A549 (cell line): ENCODE data around the gene PGAP3. TPM values are rescaled to one million over a fixed set of nuclear protein-coding genes. Genes with fewer than 3 reads are reported as not detected.

Experiments
- CBX8 ChIP-seq: fragments of 200-600 bp; sonication (generic); IDR thresholded peaks from 2 replicates; pipeline ENCODE4 v1.6.1; 2016
- CEBPB ChIP-seq, 2 experiments: fragments of >200 bp in 1 of 2; sonication (Bioruptor Twin) in 1 of 2; formaldehyde crosslinking in 1 of 2; IDR thresholded peaks; 2 replicates each; pipeline ENCODE4 v1.6.1; 2012 to 2016
- CHD4 ChIP-seq: fragments of 200-600 bp; sonication (generic); IDR thresholded peaks from 2 replicates; pipeline ENCODE4 v1.6.1; 2016; ENCODE audit warnings: antibody characterized with exemption, mild to moderate bottlenecking, borderline replicate concordance
- EHF ChIP-seq: fragments of 250-450 bp; sonication (Bioruptor Pico); IDR thresholded peaks from 2 replicates; pipeline ENCODE4 v1.5.0; 2020; ENCODE audit warnings: mild to moderate bottlenecking
- ESRRA ChIP-seq: fragments of 150-350 bp; IDR thresholded peaks from 2 replicates; pipeline ENCODE4 v1.6.1; 2014; ENCODE audit warnings: mild to moderate bottlenecking, low read length, borderline replicate concordance
- FOSL2 ChIP-seq, 2 experiments: fragments of 450-650 bp in 1 of 2; fragments of >200 bp in 1 of 2; sonication (Bioruptor Twin) in 1 of 2; formaldehyde crosslinking; IDR thresholded peaks; 2 replicates each; pipeline versions ENCODE4 v1.5.0 to v1.6.1; 2016 to 2020; ENCODE audit warnings: mild to moderate bottlenecking in 1 of 2, moderate library complexity in 1 of 2
- GATA3 ChIP-seq: IDR thresholded peaks from 2 replicates; pipeline ENCODE4 v1.6.1; 2012; ENCODE audit warnings: borderline replicate concordance
- HEYL ChIP-seq: fragments of 250-450 bp; sonication (Bioruptor Pico); IDR thresholded peaks from 2 replicates; pipeline ENCODE4 v1.8.0; 2021; ENCODE audit warnings: mild to moderate bottlenecking, moderate library complexity
- HOXB5 ChIP-seq: fragments of 250-450 bp; sonication (Bioruptor Pico); IDR thresholded peaks from 2 replicates; pipeline ENCODE4 v1.5.0; 2020; ENCODE audit warnings: mild to moderate bottlenecking, moderate library complexity
- MAFK ChIP-seq: fragments of 450-650 bp; IDR thresholded peaks from 2 replicates; pipeline ENCODE4 v1.6.1; 2014; ENCODE audit not compliant: partially characterized antibody
- MYC ChIP-seq: IDR thresholded peaks from 2 replicates; pipeline ENCODE4 v1.6.1; 2012; ENCODE audit warnings: mild to moderate bottlenecking, inconsistent platforms, low read length, improper control_type of control experiment, borderline replicate concordance
- NFE2L2 ChIP-seq: fragments of 150-350 bp; conservative IDR thresholded peaks from 2 replicates; pipeline ENCODE4 v1.6.1; 2014; ENCODE audit warnings: low read length
- NR3C1 ChIP-seq: fragments of >200 bp; sonication (Bioruptor Twin); formaldehyde crosslinking; IDR thresholded peaks from 3 replicates; pipeline ENCODE4 v1.6.1; 2017
- PHF8 ChIP-seq: fragments of 200-600 bp; sonication (generic); IDR thresholded peaks from 2 replicates; pipeline ENCODE4 v1.6.1; 2016; ENCODE audit warnings: low read depth, mild to moderate bottlenecking, antibody characterized with exemption, moderate library complexity, borderline replicate concordance
- POLR2A ChIP-seq: IDR thresholded peaks from 2 replicates; pipeline ENCODE4 v1.6.1; 2012; ENCODE audit warnings: mild to moderate bottlenecking, low read length
- RAD21 ChIP-seq, 2 experiments: fragments of >200 bp in 1 of 2; sonication (Bioruptor Twin) in 1 of 2; formaldehyde crosslinking in 1 of 2; IDR thresholded peaks in 1 of 2; conservative IDR thresholded peaks in 1 of 2; 2 replicates in 1 of 2; 3 replicates in 1 of 2; pipeline ENCODE4 v1.6.1; 2012 to 2018; ENCODE audit warnings: inconsistent platforms in 1 of 2
- RARB ChIP-seq: fragments of 250-450 bp; sonication (Bioruptor Pico); IDR thresholded peaks from 2 replicates; pipeline ENCODE4 v1.8.0; 2021; ENCODE audit warnings: mild to moderate bottlenecking, moderate library complexity
- SMC3 ChIP-seq: fragments of >200 bp; sonication (Bioruptor Twin); formaldehyde crosslinking; IDR thresholded peaks from 3 replicates; pipeline ENCODE4 v1.6.1; 2018; ENCODE audit warnings: inconsistent platforms
- SREBF2 ChIP-seq: fragments of 450-650 bp; IDR thresholded peaks from 2 replicates; pipeline ENCODE4 v1.6.1; 2014; ENCODE audit warnings: mild to moderate bottlenecking, moderate library complexity
- TP53 ChIP-seq: fragments of 250-450 bp; sonication (Bioruptor Pico); IDR thresholded peaks from 2 replicates; pipeline ENCODE4 v1.5.0; 2021; ENCODE audit warnings: mild to moderate bottlenecking, moderate library complexity
- ZC3H11A ChIP-seq: fragments of 450-650 bp; IDR thresholded peaks from 2 replicates; pipeline ENCODE4 v1.6.1; 2014; ENCODE audit warnings: antibody characterized with exemption, mild to moderate bottlenecking
- ZNF302 ChIP-seq: fragments of 250-450 bp; sonication (Bioruptor Pico); IDR thresholded peaks from 2 replicates; pipeline ENCODE4 v1.9.0; 2021; ENCODE audit warnings: inconsistent platforms, mild to moderate bottlenecking, moderate library complexity
- polyA plus RNA-seq, 4 experiments: library from polyadenylated mRNA; depleted of rRNA in 3 of 4; stranded (reverse); fragments of >200 nt; fragmentation: RNase III in 1 of 4; extraction: RNeasy Plus Mini Kit Qiagen cat#74134 plus additional on column Dnase treatment in 1 of 4; gene quantifications; 2 replicates in 3 of 4; 3 replicates in 1 of 4; pipeline ENCODE4 v1.2.3, GENCODE V29; 2011 to 2017
- TF ChIP-seq, protein P1 (sequence below): fragments of 250-450 bp; sonication (Bioruptor Pico); IDR thresholded peaks from 2 replicates; pipeline ENCODE4 v1.5.0; 2020; ENCODE audit warnings: low read depth, mild to moderate bottlenecking, moderate library complexity
- TF ChIP-seq, protein P2 (sequence below): IDR thresholded peaks from 2 replicates; pipeline ENCODE4 v1.6.1; 2012
- TF ChIP-seq, protein P3 (sequence below): fragments of >200 bp; sonication (Bioruptor Twin); formaldehyde crosslinking; IDR thresholded peaks from 3 replicates; pipeline ENCODE4 v1.5.1; 2016
- TF ChIP-seq, protein P4 (sequence below): fragments of 450-650 bp; IDR thresholded peaks from 2 replicates; pipeline ENCODE4 v1.6.1; 2014; ENCODE audit warnings: antibody characterized with exemption

Gene PGAP3
- polyA plus RNA-seq, 2 of the 4 experiments (the other 2 are of a cell fraction), result 7.3 to 8.5 TPM

DNA sequence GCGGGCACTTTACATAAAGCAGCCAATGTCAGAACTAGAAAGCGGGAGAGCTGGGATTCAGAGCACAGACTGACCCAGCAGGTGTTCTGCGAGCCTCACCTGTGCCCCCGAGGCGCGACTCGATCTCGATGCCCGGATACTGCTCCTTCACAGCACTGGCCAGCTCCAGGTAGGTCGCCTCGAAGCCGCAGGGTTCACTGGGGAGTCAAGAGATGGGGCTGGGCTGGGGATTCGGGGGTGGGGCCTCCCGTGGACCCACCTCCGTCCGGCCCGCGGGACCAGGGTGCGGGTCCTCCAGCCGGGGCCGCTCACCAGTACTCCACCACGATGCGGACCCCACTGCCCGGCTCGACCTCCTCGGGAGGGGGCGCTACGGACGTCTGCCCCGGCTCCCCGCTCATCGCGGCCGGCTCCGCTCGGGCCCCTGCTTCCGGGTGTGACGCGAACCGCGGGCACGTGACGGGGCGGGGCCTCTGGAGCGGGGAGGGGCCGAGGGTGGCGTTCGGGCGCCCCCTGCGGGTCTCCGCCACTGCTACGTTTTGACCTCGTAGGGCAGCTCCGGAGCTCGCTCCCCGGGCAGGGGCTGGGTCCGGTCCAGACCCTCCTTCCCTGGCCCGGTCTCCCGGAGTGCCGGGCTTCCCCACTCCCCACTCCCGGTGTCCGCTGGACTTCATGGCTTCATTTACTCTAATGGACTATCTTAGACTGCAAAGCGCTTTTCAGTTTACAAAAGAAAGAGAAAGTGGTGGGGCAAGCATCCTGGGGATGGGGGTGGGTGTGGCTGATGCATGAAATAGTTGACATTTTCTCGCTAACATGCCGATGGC lies 42.5 kb upstream of the PGAP3 start, which contains the start of gene MIEN1 (continued):
- TF ChIP-seq MAFK (no peak), HEYL (CRISPR knock-in tag) (0 out of 2 replicates have a peak, but pooled peaks have one; percentile 46), RAD21 (conservative IDR thresholded peaks at IDR 0.05 in 1 of 2, IDR thresholded peaks at IDR 0.05 in 1 of 2) (peak; percentile 61 to 86), CHD4 (no peak), NR3C1 (no peak), POLR2A (peak; percentile 78), MYC (0 out of 2 replicates have a peak, but pooled peaks have one; percentile 48), ZC3H11A (no peak), CEBPB (IDR thresholded peaks at IDR 0.05) (no peak), RARB (CRISPR knock-in tag) (no peak), PHF8 (peak; percentile 96), SREBF2 (no peak), HOXB5 (no peak), EHF (CRISPR knock-in tag) (no peak), ESRRA (no peak), CBX8 (no peak), SMC3 (peak; percentile 90), FOSL2 (IDR thresholded peaks at IDR 0.05) (no peak), FOSL2 (CRISPR knock-in tag; IDR thresholded peaks at IDR 0.05) (peak; percentile 50), TP53 (CRISPR knock-in tag) (no peak), NFE2L2 (no peak), ZNF302 (CRISPR knock-in tag) (no peak), GATA3 (no peak)
- TF ChIP-seq, protein P1, sequence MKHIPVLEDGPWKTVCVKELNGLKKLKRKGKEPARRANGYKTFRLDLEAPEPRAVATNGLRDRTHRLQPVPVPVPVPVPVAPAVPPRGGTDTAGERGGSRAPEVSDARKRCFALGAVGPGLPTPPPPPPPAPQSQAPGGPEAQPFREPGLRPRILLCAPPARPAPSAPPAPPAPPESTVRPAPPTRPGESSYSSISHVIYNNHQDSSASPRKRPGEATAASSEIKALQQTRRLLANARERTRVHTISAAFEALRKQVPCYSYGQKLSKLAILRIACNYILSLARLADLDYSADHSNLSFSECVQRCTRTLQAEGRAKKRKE (CRISPR knock-in tag), result peak; percentile 2; the same call in 1 of the 2 replicates
- TF ChIP-seq, protein P2, sequence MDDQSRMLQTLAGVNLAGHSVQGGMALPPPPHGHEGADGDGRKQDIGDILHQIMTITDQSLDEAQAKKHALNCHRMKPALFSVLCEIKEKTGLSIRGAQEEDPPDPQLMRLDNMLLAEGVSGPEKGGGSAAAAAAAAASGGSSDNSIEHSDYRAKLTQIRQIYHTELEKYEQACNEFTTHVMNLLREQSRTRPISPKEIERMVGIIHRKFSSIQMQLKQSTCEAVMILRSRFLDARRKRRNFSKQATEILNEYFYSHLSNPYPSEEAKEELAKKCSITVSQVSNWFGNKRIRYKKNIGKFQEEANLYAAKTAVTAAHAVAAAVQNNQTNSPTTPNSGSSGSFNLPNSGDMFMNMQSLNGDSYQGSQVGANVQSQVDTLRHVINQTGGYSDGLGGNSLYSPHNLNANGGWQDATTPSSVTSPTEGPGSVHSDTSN, result no peak
- TF ChIP-seq, protein P3, sequence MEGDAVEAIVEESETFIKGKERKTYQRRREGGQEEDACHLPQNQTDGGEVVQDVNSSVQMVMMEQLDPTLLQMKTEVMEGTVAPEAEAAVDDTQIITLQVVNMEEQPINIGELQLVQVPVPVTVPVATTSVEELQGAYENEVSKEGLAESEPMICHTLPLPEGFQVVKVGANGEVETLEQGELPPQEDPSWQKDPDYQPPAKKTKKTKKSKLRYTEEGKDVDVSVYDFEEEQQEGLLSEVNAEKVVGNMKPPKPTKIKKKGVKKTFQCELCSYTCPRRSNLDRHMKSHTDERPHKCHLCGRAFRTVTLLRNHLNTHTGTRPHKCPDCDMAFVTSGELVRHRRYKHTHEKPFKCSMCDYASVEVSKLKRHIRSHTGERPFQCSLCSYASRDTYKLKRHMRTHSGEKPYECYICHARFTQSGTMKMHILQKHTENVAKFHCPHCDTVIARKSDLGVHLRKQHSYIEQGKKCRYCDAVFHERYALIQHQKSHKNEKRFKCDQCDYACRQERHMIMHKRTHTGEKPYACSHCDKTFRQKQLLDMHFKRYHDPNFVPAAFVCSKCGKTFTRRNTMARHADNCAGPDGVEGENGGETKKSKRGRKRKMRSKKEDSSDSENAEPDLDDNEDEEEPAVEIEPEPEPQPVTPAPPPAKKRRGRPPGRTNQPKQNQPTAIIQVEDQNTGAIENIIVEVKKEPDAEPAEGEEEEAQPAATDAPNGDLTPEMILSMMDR, result peak; percentile 96
- TF ChIP-seq, protein P4, sequence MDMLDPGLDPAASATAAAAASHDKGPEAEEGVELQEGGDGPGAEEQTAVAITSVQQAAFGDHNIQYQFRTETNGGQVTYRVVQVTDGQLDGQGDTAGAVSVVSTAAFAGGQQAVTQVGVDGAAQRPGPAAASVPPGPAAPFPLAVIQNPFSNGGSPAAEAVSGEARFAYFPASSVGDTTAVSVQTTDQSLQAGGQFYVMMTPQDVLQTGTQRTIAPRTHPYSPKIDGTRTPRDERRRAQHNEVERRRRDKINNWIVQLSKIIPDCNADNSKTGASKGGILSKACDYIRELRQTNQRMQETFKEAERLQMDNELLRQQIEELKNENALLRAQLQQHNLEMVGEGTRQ, result peak; percentile 96
